Astrocyte (in vitro differentiated cells and primary cell): ENCODE data around the gene PDE9A. TPM values are rescaled to one million over a fixed set of nuclear protein-coding genes. Genes with fewer than 3 reads are reported as not detected.

ENCODE experiments used
- DNase-seq: peaks from one replicate; pipeline ENCODE4 v3.0.0-alpha.2; 2010; ENCODE audit warnings: low read depth
- FAIRE-seq: peaks from 2 replicates; lab custom pipeline; 2011; peaks lifted over from hg19 to GRCh38; lab: Jason Lieb, UNC
- H2AFZ ChIP-seq: 2 replicates; pipeline ENCODE4 v1.6.0; 2012; ENCODE audit warnings: low read depth, low read length, inconsistent platforms
- H3K27ac ChIP-seq: 2 replicates; pipeline ENCODE4 v1.5.1; 2011; ENCODE audit warnings: low read depth, low read length, inconsistent platforms
- H3K27me3 ChIP-seq: 2 replicates; pipeline ENCODE4 v1.6.0; 2011; ENCODE audit warnings: low read length, inconsistent platforms; ENCODE audit not compliant: insufficient read depth
- H3K36me3 ChIP-seq: 2 replicates; pipeline ENCODE4 v1.5.1; 2011; ENCODE audit warnings: low read length, inconsistent platforms; ENCODE audit not compliant: insufficient read depth
- H3K4me1 ChIP-seq: 2 replicates; pipeline ENCODE4 v1.5.1; 2011; ENCODE audit warnings: low read length, inconsistent platforms; ENCODE audit not compliant: insufficient read depth
- H3K4me2 ChIP-seq: 2 replicates; pipeline ENCODE4 v1.6.0; 2012; ENCODE audit warnings: low read length, inconsistent platforms
- H3K4me3 ChIP-seq: 2 replicates; pipeline ENCODE4 v1.5.1; 2011; ENCODE audit warnings: low read depth, mild to moderate bottlenecking, low read length, inconsistent platforms; ENCODE audit not compliant: insufficient read depth
- H3K79me2 ChIP-seq: 2 replicates; pipeline ENCODE4 v1.6.0; 2012; ENCODE audit warnings: mild to moderate bottlenecking, low read length, inconsistent platforms; ENCODE audit not compliant: insufficient read depth
- H3K9ac ChIP-seq: 2 replicates; pipeline ENCODE4 v1.6.0; 2012; ENCODE audit warnings: mild to moderate bottlenecking, low read length, inconsistent platforms
- H3K9me3 ChIP-seq: 2 replicates; pipeline ENCODE4 v1.5.1; 2012; ENCODE audit warnings: low read depth, mild to moderate bottlenecking, low read length, inconsistent platforms; ENCODE audit not compliant: insufficient read depth
- H4K20me1 ChIP-seq: 2 replicates; pipeline ENCODE4 v1.6.0; 2012; ENCODE audit warnings: low read length, inconsistent platforms; ENCODE audit not compliant: insufficient read depth
- H3K27ac Mint-ChIP-seq: one replicate; pipeline ENCODE4 v1.8.0; 2021; ENCODE audit warnings: mild to moderate bottlenecking, mixed read lengths; ENCODE audit not compliant: unreplicated experiment
- H3K27me3 Mint-ChIP-seq: one replicate; pipeline ENCODE4 v1.8.0; 2021; ENCODE audit warnings: low read depth, mixed read lengths; ENCODE audit not compliant: unreplicated experiment
- H3K36me3 Mint-ChIP-seq: one replicate; pipeline ENCODE4 v1.8.0; 2021; ENCODE audit warnings: low read depth, mixed read lengths; ENCODE audit not compliant: unreplicated experiment
- H3K4me1 Mint-ChIP-seq: one replicate; pipeline ENCODE4 v1.8.0; 2021; ENCODE audit warnings: low read depth, mixed read lengths; ENCODE audit not compliant: unreplicated experiment
- H3K4me3 Mint-ChIP-seq: one replicate; pipeline ENCODE4 v1.8.0; 2021; ENCODE audit warnings: mild to moderate bottlenecking, moderate library complexity, mixed read lengths; ENCODE audit not compliant: unreplicated experiment
- H3K9me3 Mint-ChIP-seq: one replicate; pipeline ENCODE4 v1.8.0; 2021; ENCODE audit warnings: mild to moderate bottlenecking, mixed read lengths; ENCODE audit not compliant: unreplicated experiment
- CTCF ChIP-seq: IDR thresholded peaks from 2 replicates; pipeline ENCODE4 v1.5.1; 2011; ENCODE audit warnings: low read depth, mild to moderate bottlenecking, inconsistent platforms, low read length, moderate library complexity; ENCODE audit not compliant: insufficient read depth
- EZH2 ChIP-seq: IDR thresholded peaks from 2 replicates; pipeline ENCODE4 v1.6.1; 2012; ENCODE audit warnings: mild to moderate bottlenecking, low read length, inconsistent platforms; ENCODE audit not compliant: insufficient read depth
- total RNA-seq: library from RNA; stranded (reverse); gene quantifications from 2 replicates; pipeline ENCODE4 v1.2.1, GENCODE V29; 2021

PDE9A gene
- total RNA-seq, 1 donor from 2014 or later = 7.8 TPM

- Histone ChIP-seq H2AFZ (no peak overlapping the region), H3K4me1 (no peaks in the 10 kb centered on the region), H3K79me2 (no peaks in the 10 kb centered on the region), H3K27ac (no peak overlapping the region), H4K20me1 (no peaks in the 10 kb centered on the region), H3K4me2 (no peak overlapping the region), H3K27me3 (peaks cover 21% of the 10 kb centered on the region), H3K4me3 (no peak overlapping the region), H3K9me3 (no peaks in the 10 kb centered on the region), H3K9ac (no peak overlapping the region), H3K36me3 (no peaks in the 10 kb centered on the region)
- H3K4me3 Mint-ChIP-seq = no peak overlapping the region
- peaks cover 6% of the 10 kb centered on the region for H3K9me3 Mint-ChIP-seq
- FAIRE-seq (no peak), DNase-seq (no peak)
- H3K27ac Mint-ChIP-seq = no peak overlapping the region
- peaks cover 4% of the 10 kb centered on the region for H3K36me3 Mint-ChIP-seq
- TF ChIP-seq CTCF (no peak), EZH2 (no peak)
- peaks cover 3% of the 10 kb centered on the region for H3K4me1 Mint-ChIP-seq
- H3K27me3 Mint-ChIP-seq = peaks cover 47% of the 10 kb centered on the region
Observed at GRCh38 chr21:42784896-42785451, 131.6 kb downstream of the PDE9A start.

GRCh38 chr21:42785666-42786427 is 132.4 kb downstream of the PDE9A start:
- Histone ChIP-seq H3K9me3 (no peaks in the 10 kb centered on the region), H3K79me2 (no peaks in the 10 kb centered on the region), H3K9ac (no peak overlapping the region), H3K4me2 (no peak overlapping the region), H2AFZ (no peak overlapping the region), H3K4me3 (no peak overlapping the region), H3K36me3 (no peaks in the 10 kb centered on the region), H3K27ac (no peak overlapping the region), H3K4me1 (no peaks in the 10 kb centered on the region), H4K20me1 (no peaks in the 10 kb centered on the region), H3K27me3 (peaks cover 17% of the 10 kb centered on the region)
- TF ChIP-seq CTCF (no peak), EZH2 (no peak)
- DNase-seq (no peak), FAIRE-seq (no peak)
- H3K4me3 Mint-ChIP-seq = no peak overlapping the region
- H3K9me3 Mint-ChIP-seq = peaks cover 6% of the 10 kb centered on the region
- peaks cover 45% of the 10 kb centered on the region for H3K27me3 Mint-ChIP-seq
- no peak overlapping the region for H3K27ac Mint-ChIP-seq
- peaks cover 3% of the 10 kb centered on the region for H3K4me1 Mint-ChIP-seq
- H3K36me3 Mint-ChIP-seq = peaks cover 4% of the 10 kb centered on the region

- Histone ChIP-seq H3K4me3 (no peak overlapping the region), H3K9ac (no peak overlapping the region), H3K4me2 (no peak overlapping the region), H4K20me1 (no peaks in the 10 kb centered on the region), H3K9me3 (no peaks in the 10 kb centered on the region), H3K4me1 (no peaks in the 10 kb centered on the region), H3K79me2 (no peaks in the 10 kb centered on the region), H2AFZ (no peak overlapping the region), H3K36me3 (no peaks in the 10 kb centered on the region), H3K27me3 (peaks cover 12% of the 10 kb centered on the region), H3K27ac (no peak overlapping the region)
- Mint-ChIP-seq H3K27ac (no peak overlapping the region), H3K27me3 (peaks cover 47% of the 10 kb centered on the region), H3K36me3 (peaks cover 4% of the 10 kb centered on the region), H3K4me3 (no peak overlapping the region), H3K9me3 (peaks cover 6% of the 10 kb centered on the region), H3K4me1 (no peaks in the 10 kb centered on the region)
- no peak for TF ChIP-seq EZH2
- TF ChIP-seq CTCF = no peak
- no peak for FAIRE-seq
- no peak for DNase-seq
Observed at GRCh38 chr21:42786884-42787283, 133.5 kb downstream of the PDE9A start.
